ENCODE results near the gene CBLN4. TPM values are rescaled to one million over a fixed set of nuclear protein-coding genes. Genes with fewer than 3 reads are reported as not detected.

The CBLN4 gene
- total RNA-seq, 1 donor from 2014 or later, result not detected

DNA sequence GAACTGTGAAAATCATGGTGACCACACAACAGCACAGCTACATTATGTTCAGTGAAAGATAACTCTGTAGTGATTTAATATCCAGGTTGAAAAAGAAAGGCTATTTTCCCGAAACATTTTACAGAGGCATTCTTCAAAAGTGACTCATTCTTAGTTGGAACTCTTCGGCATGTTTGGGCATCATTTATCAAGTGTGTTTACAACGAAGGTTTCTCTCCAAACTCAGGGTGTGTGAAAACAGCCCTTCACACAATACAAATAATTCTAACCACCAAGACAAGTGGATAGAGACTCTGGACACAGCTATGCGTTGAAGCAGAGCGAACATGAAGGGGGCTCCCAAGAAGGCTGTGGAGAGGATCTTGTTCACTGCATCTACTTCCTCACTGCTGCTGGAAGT lies 57.6 kb downstream of the CBLN4 start:
- no peak overlapping the region for H3K4me3 ChIP-seq (ENCODE audit: low read depth, low read length)
- TF ChIP-seq, protein P1, sequence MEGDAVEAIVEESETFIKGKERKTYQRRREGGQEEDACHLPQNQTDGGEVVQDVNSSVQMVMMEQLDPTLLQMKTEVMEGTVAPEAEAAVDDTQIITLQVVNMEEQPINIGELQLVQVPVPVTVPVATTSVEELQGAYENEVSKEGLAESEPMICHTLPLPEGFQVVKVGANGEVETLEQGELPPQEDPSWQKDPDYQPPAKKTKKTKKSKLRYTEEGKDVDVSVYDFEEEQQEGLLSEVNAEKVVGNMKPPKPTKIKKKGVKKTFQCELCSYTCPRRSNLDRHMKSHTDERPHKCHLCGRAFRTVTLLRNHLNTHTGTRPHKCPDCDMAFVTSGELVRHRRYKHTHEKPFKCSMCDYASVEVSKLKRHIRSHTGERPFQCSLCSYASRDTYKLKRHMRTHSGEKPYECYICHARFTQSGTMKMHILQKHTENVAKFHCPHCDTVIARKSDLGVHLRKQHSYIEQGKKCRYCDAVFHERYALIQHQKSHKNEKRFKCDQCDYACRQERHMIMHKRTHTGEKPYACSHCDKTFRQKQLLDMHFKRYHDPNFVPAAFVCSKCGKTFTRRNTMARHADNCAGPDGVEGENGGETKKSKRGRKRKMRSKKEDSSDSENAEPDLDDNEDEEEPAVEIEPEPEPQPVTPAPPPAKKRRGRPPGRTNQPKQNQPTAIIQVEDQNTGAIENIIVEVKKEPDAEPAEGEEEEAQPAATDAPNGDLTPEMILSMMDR (conservative IDR thresholded peaks at IDR 0.05; ENCODE audit: low read depth, low read length), result no peak
- DNase-seq (ENCODE audit: low read depth), result no peak

Other genes starting within 250 kb of the CBLN4 start
- gene MC3R, start 243.2 kb upstream of the CBLN4 start, total RNA-seq, result not detected in 2 replicates

All from epithelial cell of proximal tubule (primary cell).